GM21576 (cell line): ENCODE results near the gene GIMAP8.
A peak's percentile ranks its signal among the peaks of the same experiment; 100 is the strongest.

Experiments used
- ATAC-seq: cut with Tn5 transposase; IDR thresholded peaks from one replicate; pipeline ENCODE4 v1.9.1; 2021; ENCODE audit warnings: mild to moderate bottlenecking, moderate library complexity; ENCODE audit not compliant: unreplicated experiment

Gene GIMAP8

DNA sequence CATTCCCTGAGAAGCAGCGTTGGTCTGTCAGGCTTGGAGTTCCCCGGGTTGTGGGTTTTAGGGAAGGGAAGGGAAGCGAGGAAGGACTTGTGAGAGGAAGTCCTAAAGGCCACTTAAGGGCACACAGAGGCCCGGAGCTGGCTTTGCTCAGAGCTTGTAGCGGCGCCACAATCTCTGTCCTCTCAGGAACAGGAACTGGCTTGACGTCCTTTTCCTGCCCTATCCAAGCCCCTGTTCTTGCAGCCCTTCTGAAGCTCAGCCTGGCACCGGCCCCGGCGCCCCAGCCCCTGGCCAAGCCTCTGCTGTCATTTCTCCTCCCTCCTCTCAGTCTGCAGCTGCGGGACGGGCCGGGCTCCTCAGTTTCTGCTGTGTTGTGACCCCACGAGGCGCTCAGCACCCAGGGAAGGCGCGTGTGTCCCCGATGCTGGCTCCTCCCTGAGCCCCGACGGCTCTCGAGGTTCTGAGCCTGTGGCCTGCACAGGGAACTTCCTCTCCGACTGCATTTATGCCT lies at the start of gene GIMAP8:
TSS of gene GIMAP8 (plus strand) at position 140 of the 511 bp plus-strand sequence. CDS start 16,069 bp downstream, outside the sequence.
- ATAC-seq, result peak; percentile 31

DNA sequence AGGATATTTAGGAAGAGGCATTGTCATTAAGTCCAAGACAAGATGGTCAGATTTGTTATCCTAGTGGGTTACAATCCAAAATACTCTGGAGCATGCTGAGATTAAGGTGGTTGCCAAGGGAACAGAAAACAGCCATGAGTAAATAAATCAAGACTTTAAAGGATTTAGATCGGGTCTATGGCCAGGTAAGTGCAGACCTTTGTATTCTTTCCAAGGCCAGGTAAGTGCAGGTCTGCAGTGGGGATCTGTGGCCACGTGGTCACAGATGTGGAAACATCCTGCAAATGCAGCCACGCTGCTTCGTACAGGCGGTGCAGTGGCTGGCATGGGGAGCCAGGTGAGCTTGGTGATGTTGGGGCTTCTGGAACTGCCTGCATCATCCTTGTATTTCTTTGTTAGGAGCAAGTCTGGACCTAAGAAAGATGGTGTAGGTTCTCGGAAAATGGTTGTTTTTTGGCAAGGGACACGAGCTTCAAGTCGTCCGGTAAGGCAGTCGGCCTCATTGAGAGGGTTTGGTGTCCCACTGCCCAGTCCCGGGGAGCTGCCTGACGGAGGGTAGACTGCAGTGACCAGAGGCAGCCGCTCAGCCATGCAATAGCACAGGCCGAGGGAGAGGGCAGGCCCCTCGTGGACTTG lies 49.5 kb upstream of the GIMAP8 start:
- ATAC-seq, result no peak

DNA sequence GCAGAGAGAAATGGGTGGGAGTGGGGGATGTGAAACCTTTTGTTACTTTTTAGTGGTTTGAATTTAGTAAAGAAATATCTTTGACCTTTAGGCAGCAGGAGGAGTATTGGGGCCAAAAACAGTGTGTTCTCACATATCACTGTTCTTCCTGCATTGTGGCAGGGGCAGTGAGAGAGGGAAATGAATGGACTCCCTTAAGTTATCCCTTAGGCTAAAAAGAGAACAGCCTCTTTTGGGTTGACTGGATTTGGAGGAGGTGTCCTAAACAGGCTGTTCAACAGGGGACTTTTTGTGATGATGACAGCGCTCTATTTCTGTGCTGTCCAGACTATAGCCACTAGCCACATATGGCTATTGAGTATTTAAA lies 49.0 kb upstream of the GIMAP8 start:
- no peak for ATAC-seq

DNA sequence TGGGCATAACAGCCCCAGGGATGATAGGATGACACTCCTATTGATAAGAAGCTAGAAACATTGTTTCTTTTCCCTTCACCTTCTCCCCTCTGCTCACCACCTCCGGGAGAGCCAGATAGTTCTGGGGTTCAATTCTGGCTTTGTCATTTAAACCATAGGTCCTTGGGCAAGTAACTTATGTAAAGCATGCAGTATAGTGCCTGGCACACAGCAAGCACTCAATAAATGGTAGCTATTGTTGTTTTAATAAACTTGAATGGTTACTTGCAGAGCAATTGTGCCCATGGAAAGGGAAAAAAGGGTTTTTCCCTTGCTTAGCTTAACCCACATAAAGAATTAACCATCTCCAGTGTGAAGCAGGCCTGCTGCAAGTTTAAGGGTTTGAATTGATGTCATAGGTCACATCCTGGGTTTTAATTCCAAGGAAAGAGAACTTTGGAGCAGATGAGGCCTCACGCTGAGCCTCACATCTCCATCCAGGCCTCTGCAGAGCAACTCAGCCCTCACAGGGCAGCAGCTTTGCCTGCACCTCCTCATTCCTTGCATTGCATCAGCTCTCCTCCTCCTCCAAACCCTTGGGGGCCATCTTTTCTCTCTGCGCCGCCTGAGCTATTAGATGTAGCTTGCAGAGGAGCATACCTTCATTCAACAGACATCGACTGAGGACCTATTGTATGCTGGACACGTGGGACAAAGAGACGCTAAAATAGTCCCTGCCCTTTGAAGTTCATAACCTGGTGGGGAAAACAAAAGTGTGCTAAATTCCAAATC lies 48.4 kb upstream of the GIMAP8 start:
- ATAC-seq, result no peak

DNA sequence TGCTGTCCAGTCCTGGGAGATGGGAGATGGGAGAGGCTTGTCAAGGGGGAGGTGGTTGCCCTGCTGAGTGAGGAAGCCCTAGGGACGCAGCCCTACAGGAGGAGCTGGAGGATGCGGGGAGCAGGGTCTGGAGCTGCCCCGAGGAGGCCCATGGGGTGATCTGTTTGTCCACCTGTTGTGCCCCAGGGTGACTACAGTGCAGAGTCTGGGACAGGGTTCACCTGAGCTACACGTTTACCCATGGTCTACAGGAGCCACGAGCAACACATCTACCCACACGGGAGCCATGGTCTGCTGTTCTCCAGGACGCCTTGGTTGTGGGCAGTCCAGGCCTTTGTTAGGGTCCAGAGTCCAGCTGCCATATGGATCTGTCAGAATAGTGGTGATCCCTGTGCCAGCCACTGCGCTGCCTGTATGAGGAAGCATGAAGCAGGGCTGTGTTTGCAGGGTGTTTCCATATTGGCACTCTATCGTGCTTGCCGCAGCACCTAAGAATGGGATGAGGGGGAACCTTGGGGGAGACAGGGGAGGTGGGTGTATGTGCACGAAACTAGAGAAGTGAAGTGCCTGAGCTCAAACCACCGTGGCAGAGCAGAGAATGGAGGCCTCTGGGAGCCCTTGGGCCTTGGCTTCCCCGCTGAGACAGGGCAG lies 47.6 kb upstream of the GIMAP8 start:
- no peak for ATAC-seq

DNA sequence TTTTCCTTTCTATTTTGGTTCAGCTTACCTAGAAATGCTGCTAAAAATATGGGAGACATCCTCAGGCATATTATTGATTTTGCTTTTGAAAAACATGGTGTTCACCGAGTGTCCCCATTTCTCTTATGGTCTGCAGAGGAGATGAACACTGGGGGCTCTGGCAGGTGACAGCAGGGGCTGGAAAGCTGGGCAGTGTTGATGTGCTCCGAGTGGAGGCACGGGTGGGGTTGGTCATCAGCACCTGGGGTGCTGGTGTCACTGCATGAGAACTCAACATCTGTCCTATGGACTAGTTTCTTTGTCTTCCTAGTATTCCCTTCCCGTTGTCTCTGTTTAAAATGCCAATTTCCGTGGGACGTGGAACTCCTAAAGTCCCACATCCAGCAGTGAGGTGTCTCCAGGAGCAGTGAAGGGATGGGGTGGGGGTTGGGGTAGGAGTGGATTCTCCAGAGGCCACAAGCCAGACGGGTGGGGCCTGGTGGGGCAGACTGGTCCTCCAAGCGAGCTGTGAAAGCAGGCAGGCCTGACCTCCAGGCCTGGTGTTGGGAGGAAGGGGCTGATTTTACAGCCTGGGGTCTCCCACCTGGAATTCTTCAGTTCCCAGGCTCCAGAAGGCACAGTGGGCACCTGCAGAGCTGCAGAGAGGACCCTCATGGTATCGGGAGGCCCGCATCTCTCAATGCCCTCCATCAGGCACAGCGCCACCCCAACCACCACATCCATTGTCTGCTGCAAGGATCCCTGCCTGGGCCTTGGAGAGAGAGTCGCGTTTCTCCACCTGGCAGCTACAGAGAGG lies 46.9 kb upstream of the GIMAP8 start:
- no peak for ATAC-seq

DNA sequence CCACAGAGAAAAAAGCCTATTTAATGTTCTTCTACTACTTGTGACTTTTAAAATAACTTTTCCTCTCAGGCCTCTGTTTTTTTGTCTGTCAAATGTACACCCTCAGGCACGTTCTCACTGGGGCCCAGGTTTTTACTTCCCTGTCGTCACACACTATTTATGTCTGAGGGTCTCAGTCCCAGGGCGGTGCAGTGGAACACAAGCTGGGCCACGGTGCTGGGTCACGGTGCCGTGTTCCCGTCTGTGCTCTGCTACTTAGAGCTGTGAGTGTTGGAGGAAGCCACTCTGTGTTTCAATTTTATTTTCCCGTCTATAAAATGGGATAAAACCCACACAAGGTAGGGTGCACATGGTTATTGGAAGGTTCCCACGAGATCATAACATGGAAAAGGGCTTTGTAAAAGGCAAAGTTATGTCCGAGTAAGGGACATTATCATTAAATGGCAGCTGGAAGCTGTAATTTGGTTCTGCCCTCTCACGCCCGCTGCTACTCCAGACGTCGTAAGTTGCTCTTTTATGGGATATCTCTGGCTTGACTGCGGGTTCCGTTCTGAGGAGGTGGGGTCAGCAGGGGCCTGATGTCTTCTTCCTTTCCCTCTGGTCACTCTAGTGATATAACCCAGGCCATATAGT lies 46.1 kb upstream of the GIMAP8 start:
- no peak for ATAC-seq

DNA sequence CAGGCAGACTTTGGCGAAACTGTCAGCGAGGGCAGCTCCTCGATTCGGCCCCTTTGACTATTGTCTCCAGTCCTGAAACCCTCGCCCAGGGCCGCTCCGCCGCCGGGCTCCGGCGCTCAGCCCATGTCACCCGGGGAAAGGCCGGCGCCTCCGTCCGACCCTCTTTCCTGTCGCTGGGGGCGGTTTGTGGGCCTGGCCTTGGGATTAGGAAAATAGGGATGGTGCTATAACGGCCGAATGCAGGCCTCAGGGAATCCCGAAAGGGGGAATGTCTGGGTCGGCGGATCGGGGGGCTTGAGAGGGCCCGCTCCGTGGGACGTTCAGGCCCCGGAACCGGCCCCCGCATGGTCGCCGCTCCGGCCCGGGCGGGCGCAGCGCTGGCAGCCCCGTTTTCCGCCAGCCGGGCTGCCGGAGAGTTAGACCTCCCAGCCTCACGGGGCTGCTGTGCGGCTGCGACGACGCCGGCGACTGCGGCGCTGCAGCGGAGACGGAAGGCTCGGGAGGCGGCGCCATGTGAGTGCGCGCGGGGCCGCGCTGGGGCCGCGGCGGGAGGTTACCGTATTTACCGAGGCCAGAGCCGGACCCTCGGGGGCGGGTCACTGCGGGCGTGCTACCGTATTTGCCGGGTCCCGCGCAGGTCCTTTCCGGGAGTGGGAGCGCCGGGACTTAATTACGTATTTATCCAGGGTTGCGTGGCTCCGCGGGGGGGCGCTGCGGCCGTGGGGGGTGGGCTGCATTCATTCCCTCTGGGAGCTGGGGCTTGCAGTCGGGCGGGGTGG lies 45.4 kb upstream of the GIMAP8 start:
- ATAC-seq, result peak; percentile 49

DNA sequence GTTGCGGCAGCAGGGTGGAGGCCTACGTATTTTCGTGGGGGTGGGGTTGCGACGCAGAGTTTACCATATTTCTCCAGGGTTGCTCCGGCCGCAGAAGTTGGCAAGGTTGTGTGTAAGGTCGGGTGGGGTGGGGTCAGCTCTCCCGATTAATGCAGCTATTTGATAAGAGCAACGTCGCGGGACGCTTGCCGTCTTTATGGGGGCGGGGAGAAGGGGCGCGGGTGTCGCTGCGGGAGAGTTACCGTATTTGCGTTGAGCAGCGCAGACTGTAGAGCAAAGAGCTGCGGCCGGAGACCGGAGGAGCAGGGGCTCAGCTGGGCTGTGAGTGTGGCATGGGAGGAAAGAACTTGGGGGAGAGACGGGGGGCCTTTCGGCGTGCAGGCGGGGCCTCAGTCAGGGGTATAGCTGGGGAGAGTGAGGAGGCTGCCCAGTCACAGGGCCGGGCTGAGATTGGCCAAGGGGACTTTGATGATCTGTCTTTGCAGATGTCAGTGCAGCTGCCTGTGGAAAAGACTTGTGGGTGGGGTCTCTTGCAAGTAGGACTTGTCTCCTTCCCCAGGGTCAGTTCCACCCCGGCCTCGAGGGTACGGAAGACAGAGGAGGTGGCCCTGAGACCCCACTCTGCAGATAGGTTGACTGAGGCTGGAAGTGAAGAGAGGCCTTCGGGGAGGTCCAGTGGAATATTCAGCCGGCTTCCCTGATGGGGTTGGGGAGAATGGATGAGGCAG lies 44.7 kb upstream of the GIMAP8 start:
- no peak for ATAC-seq

DNA sequence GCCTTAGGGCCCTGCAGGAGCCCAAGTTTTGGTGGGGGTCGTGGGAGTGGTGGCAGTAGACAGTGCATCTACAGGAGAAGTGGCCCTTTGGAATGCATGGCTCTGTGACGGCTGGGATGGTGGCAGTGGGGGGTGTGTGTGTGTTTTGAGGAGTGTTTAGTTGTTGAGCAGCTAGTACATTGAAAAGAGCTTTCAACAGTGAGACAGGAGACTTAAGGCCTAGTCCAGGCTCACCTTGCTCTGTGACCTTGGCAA lies 44.2 kb upstream of the GIMAP8 start:
- ATAC-seq, result no peak

DNA sequence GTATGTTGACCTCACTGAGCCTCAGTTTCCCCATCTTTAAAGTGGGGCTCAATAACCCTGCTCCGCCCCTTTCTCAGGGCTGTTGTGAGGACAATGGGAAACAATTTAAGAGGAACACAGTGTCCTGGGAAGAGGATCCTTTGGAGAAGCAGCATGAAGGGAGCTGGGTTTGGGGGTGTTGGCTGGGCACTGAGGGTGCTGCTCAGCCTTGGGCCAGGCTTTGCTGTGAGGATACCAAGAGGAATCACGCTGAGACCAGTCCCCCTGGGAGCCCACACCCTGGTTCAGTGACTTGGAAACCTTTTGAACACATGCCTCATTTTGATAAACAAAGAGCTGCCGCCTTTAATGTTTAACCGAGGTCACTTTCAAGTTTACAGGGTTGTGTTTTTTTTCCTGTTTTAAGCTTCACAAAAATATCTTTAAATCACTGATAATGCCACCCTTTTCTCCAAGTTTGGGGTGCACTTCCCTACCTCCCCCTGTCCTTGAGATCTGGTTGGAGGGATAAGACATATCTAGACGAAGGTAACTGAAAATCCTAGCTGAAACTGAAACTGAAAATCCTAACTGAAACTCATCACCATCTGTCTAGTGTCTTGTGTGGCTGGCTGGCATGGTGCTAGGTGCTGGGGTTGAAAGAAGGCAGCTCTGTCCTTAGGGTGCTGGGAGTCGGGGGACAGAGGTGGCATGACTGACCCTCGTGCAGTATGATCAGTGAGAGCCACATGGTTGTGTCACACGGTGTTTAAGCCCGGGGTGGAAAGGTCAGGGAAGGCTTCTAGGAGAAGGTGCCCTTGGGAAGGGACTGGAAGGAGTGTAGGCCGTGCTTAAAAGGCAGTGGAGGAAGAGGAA lies 43.6 kb upstream of the GIMAP8 start:
- peak; percentile 51 for ATAC-seq

DNA sequence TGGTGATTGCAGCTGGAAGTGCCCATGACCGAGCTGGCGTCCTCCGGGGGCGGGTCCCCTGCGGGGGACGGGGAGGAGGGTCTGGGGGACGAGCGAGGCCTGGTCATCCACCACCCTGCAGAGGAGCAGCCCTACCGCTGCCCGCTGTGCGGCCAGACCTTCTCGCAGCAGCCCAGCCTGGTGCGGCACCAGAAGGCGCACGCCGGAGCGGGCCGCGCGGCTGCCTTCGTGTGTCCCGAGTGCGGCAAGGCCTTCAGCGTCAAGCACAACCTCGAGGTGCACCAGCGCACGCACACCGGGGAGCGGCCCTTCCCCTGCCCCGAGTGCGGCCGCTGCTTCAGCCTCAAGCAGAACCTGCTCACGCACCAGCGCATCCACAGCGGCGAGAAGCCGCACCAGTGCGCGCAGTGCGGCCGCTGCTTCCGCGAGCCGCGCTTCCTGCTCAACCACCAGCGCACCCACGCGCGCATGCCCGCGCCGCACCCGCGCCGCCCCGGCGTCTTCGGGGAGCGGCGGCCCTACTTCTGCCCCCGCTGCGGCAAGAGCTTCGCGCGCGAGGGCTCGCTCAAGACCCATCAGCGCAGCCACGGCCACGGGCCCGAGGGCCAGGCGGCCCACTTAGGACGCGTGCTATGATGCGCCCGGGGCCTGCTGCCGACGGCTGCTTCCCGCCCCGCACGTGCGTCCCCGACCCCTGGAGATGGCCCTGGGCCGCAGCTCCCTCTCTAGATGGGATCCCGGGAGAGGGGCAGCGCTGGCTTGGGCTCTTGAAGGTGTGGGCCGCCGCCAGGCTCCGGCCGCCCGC lies 42.6 kb upstream of the GIMAP8 start:
- no peak for ATAC-seq

DNA sequence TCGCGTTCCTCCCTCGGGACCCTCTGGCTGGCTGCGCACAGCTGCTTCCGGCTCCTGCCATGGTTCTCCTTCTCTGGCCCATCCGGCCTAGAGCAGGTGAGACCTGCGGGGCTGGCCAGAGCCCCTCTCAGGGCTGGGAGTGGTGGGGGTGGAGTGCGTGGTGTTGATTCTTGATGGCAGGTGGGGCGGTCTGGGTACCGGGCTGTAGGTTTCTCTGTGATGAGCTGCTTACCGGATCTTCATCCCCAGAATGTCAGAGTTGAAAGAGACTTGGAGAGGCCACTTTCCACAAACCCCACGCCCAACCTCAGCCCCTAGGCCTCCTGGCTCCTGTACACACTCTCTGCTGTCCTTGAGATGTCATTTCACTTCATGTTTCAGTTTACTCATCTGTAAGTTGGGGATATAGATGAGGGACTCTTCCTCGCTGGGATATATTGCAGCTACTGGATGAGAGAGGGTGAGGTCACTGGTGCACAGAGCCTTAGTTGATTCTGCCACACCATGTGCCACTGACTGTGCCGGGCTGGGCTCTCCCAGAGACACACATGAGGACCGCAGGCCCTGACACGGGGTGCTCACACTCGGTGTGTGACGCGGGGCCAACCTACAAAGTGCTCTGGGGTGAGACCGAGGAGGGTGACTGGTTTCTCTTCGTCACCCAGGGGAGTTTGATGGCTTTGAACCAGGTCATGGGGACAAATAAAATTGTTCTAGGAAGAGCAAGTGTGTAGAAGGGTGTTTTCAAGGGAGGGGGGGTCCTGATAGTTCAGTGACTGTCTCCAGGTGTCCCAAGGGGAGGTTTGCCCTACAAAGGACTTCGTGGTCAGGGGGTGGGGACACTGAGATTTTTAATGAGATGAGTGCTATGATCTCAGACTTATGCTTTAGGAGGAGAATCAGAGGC lies 41.8 kb upstream of the GIMAP8 start:
- ATAC-seq, result no peak

DNA sequence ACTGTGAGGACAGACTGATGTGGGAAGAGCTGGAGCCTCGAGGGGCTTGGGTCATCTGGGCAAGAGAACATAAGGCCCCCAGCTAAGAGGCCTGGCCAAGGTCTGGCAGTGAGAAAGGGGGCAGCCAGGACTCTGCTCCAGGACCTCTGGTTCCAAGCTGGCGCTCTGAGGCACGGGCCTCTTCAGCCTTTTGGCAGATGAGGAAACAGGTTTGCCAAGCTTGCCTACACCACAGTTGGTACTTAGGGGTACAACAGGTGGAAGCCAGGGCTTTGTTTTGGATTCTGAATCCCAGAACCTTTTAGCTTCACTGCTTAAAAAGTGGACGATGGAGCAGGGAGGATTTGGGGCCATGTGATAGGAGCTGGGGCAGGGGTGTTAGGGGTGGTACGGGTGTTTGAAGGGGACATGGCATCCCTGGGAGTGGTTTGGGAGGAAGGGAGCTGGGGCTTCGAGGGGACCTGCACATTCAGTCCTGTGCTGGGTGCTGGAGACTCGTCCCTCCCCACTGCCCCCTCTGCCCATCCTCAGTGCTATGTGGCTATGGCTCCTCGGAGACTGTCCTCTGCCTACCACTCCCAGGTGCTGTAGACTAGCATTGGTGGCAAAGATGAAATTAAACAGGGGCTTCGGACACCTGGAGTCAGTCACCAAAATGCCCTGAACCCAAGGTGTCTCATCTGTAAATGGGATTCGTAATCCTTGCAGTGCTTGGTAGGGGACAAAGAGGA lies 41.0 kb upstream of the GIMAP8 start:
- no peak for ATAC-seq

DNA sequence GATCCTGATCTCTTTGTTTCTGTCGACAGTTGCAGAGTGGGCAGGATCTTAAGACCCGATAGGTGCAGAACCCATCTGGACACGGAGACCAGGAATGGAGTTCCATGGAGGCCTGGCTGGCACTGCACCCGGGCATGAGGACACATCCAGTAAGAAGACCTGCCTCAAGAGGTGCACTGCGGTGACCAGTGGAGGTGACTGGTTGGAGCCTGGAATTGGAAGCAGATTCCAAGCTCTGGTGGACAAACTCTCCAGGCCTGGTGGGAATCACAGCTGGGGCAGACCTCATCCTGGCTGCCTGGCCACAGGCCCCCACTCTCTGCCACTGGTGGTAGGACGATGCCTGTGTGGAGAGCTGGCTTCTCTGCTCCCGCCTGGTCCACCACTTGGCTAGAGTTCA lies 40.3 kb upstream of the GIMAP8 start:
- no peak for ATAC-seq
